Sigmoid colon (tissue), 7 donors: ENCODE results near the gene KMT2D. TPM values are rescaled to one million over a fixed set of nuclear protein-coding genes. Genes with fewer than 3 reads are reported as not detected.

ENCODE experiments used
- DNase-seq: peaks from one replicate; pipeline ENCODE4 v3.0.0-alpha.2; 2019
- H3K27ac ChIP-seq, 4 donors: fragments of 200-600 bp; sonication (generic); one replicate each; pipeline ENCODE4 v1.5.1; 2016 to 2019; ENCODE audit warnings: mild to moderate bottlenecking in 1 of 4
- H3K27me3 ChIP-seq, 3 donors: fragments of 200-600 bp; sonication (generic); one replicate each; pipeline ENCODE4 v1.5.1; 2019; ENCODE audit warnings: mild to moderate bottlenecking in 1 of 3
- H3K36me3 ChIP-seq, 4 donors: fragments of 200-600 bp; sonication (generic); one replicate each; pipeline ENCODE4 v1.5.1; 2016 to 2019
- H3K4me1 ChIP-seq, 4 donors: fragments of 200-600 bp; sonication (generic); one replicate each; pipeline ENCODE4 v1.5.1; 2017 to 2019
- H3K4me3 ChIP-seq, 4 donors: fragments of 200-600 bp; sonication (generic); one replicate each; pipeline ENCODE4 v1.5.1; 2017 to 2019; ENCODE audit warnings: mild to moderate bottlenecking in 2 of 4, moderate library complexity in 1 of 4
- H3K9me3 ChIP-seq, 4 donors: fragments of 200-600 bp in 3 of 4; sonication (generic) in 3 of 4; one replicate each; pipeline versions ENCODE4 v1.5.1 to v1.6.1; 2013 to 2019
- EP300 ChIP-seq, 4 donors: sonication (generic); formaldehyde crosslinking; IDR thresholded peaks; one replicate each; pipeline ENCODE4 v1.6.1; 2017; ENCODE audit warnings: antibody characterized with exemption in 4 of 4
- POLR2A ChIP-seq, 2 donors: fragments of 450-650 bp; IDR thresholded peaks; one replicate each; pipeline ENCODE4 v1.6.1; 2016; ENCODE audit warnings: antibody characterized with exemption in 2 of 2, mild to moderate bottlenecking in 2 of 2, moderate library complexity in 2 of 2
- POLR2AphosphoS5 ChIP-seq, 4 donors: sonication (generic); formaldehyde crosslinking; IDR thresholded peaks; one replicate each; pipeline ENCODE4 v1.6.1; 2017; ENCODE audit warnings: antibody characterized with exemption in 4 of 4
- WGBS, 2 donors: extraction: QIAGEN DNeasy Blood & Tissue Kit; methylation state at CpG; one replicate each; pipeline ENCODE4 v1.1.7; 2013; 5-methylcytosine and 5-hydroxymethylcytosine counted together
- intact Hi-C: fragments of 100-400 bp; cut with DNase I; formaldehyde crosslinking; loops from one replicate; pipeline ENCODE4 v1.15.1; 2023
- polyA plus RNA-seq, 3 donors: library from polyadenylated mRNA; stranded (reverse); fragments of 200-250 nt; gene quantifications; one replicate each; pipeline ENCODE4 v1.2.3, GENCODE V29; 2013
- total RNA-seq, 4 donors: library from RNA; depleted of rRNA; stranded (reverse); fragments of >200 nt; gene quantifications; one replicate each; pipeline ENCODE4 v1.1.0, GENCODE V29; 2016
- TF ChIP-seq, protein P1 (sequence below), 4 experiments: fragments of 450-650 bp in 3 of 4; fragments of 200-600 bp in 1 of 4; IDR thresholded peaks; one replicate each; pipeline ENCODE4 v1.5.1; 2016 to 2019; ENCODE audit warnings: antibody characterized with exemption in 4 of 4, mild to moderate bottlenecking in 3 of 4, moderate library complexity in 2 of 4
- donor health status: healthy with polysubstance abuse.
- donor health status: Bipolar disorder and iron deficiency.
- donor health status: healthy.

Gene KMT2D
- total and polyA plus RNA-seq, 7 donors = 1.8 to 61.8 (median 23.7) TPM

- intact Hi-C loops = no loop called here
- WGBS, 2 donors = 88 to 92% methylated on average over 8 of the region's 8 CpGs
- DNase-seq = no peak
- H3K27me3 ChIP-seq = no peaks in the 10 kb centered on the region
- peaks cover 34 to 91% (median 52%) of the 10 kb centered on the region in 4 donors for H3K36me3 ChIP-seq
- TF ChIP-seq POLR2A (IDR thresholded peaks at IDR 0.05) (no peak), POLR2AphosphoS5 (IDR thresholded peaks at IDR 0.05) (no peak), EP300 (IDR thresholded peaks at IDR 0.05) (no peak)
- TF ChIP-seq, protein P1, sequence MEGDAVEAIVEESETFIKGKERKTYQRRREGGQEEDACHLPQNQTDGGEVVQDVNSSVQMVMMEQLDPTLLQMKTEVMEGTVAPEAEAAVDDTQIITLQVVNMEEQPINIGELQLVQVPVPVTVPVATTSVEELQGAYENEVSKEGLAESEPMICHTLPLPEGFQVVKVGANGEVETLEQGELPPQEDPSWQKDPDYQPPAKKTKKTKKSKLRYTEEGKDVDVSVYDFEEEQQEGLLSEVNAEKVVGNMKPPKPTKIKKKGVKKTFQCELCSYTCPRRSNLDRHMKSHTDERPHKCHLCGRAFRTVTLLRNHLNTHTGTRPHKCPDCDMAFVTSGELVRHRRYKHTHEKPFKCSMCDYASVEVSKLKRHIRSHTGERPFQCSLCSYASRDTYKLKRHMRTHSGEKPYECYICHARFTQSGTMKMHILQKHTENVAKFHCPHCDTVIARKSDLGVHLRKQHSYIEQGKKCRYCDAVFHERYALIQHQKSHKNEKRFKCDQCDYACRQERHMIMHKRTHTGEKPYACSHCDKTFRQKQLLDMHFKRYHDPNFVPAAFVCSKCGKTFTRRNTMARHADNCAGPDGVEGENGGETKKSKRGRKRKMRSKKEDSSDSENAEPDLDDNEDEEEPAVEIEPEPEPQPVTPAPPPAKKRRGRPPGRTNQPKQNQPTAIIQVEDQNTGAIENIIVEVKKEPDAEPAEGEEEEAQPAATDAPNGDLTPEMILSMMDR (IDR thresholded peaks at IDR 0.05) = no peak
- H3K4me1 ChIP-seq = peaks cover 0 to 14% (median 0%) of the 10 kb centered on the region in 4 donors
- H3K4me3 ChIP-seq = no peak overlapping the region
- no peaks in the 10 kb centered on the region for H3K9me3 ChIP-seq
- no peak overlapping the region for H3K27ac ChIP-seq
Observed at GRCh38 chr12:49031573-49032161, 28.9 kb downstream of the KMT2D start.

GRCh38 chr12:49030714-49031572 is 29.7 kb downstream of the KMT2D start:
- no peak for DNase-seq
- no peak overlapping the region for H3K27ac ChIP-seq
- intact Hi-C loops = no loop called here
- TF ChIP-seq, protein P1 (IDR thresholded peaks at IDR 0.05) = no peak
- no peak for TF ChIP-seq POLR2A (IDR thresholded peaks at IDR 0.05)
- no peak for TF ChIP-seq POLR2AphosphoS5 (IDR thresholded peaks at IDR 0.05)
- no peak for TF ChIP-seq EP300 (IDR thresholded peaks at IDR 0.05)
- H3K36me3 ChIP-seq = peaks cover 39 to 94% (median 58%) of the 10 kb centered on the region in 4 donors
- H3K9me3 ChIP-seq = no peaks in the 10 kb centered on the region
- no peak overlapping the region for H3K4me3 ChIP-seq
- H3K27me3 ChIP-seq = no peaks in the 10 kb centered on the region
- peaks cover 0 to 14% (median 0%) of the 10 kb centered on the region in 4 donors for H3K4me1 ChIP-seq
- 96% methylated on average over 19 of the region's 19 CpGs for WGBS, 2 donors

DNA sequence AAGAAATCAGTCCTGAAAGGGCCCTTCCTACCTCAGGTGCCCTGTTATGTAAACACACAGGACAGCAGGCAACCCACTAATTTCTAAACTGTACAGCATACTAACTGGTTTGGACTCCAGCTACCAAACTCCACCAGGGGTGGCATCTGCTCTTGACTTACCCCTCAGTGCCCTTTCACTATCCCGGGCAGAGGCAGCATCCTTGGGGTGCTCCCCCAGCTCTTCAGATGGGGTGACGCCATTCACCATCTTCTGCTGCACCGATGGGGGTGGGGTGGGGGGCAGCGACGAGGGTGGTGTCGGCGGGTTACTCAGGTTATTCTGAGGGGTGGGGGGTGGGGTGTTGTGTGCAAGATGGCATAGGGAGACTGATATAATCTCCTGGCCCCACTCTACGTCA is 30.5 kb downstream of the KMT2D start:
- TF ChIP-seq, protein P1 (IDR thresholded peaks at IDR 0.05) = no peak
- TF ChIP-seq POLR2AphosphoS5 (IDR thresholded peaks at IDR 0.05) (no peak), EP300 (IDR thresholded peaks at IDR 0.05) (no peak), POLR2A (IDR thresholded peaks at IDR 0.05) (no peak)
- Histone ChIP-seq H3K27me3 (no peaks in the 10 kb centered on the region), H3K9me3 (no peaks in the 10 kb centered on the region), H3K4me3 (no peak overlapping the region), H3K27ac (no peak overlapping the region), H3K36me3 (peaks cover 45 to 94% (median 62%) of the 10 kb centered on the region in 4 donors), H3K4me1 (peaks cover 0 to 14% (median 0%) of the 10 kb centered on the region in 4 donors)
- intact Hi-C loops = no loop called here
- DNase-seq = no peak
- WGBS, 2 donors = 93 to 94% methylated on average over 8 of the region's 8 CpGs

DNA sequence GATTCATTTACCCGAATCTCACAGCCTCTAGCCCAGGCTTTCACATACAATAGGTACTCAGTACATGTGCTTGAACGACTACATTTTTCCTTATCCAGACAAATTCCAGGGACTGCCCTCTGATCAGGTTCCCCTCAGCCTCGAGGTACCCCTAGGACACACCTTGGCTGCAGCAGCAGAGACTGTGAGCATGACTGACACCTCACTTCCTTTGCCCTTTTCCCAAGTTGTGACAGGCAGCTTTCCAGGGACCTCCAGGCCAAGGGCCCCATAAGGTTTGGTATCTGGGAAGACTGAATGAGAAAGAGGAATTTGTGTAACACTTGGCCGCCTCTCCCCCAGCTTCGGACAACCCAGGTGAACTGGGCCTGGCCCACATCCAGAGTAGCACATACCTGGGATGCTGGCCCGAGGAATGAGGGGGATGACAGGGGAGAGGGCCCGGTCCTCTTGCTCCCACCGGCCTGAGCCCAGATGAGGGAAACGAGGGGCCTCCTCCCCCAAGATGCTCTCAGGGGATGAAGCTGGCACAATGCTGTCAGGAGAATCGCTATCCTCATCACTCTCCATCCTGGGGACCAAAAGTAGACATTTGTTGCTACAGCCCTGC is 31.8 kb downstream of the KMT2D start:
- WGBS, 2 donors = 90 to 94% methylated on average over 10 of the region's 10 CpGs
- intact Hi-C loops = no loop called here
- TF ChIP-seq EP300 (IDR thresholded peaks at IDR 0.05) (no peak), POLR2AphosphoS5 (IDR thresholded peaks at IDR 0.05) (no peak), POLR2A (IDR thresholded peaks at IDR 0.05) (no peak)
- TF ChIP-seq, protein P1 (IDR thresholded peaks at IDR 0.05) = no peak
- no peaks in the 10 kb centered on the region for H3K9me3 ChIP-seq
- no peak overlapping the region for H3K4me3 ChIP-seq
- H3K27ac ChIP-seq = no peak overlapping the region
- peaks cover 0 to 14% (median 0%) of the 10 kb centered on the region in 4 donors for H3K4me1 ChIP-seq
- H3K27me3 ChIP-seq = no peaks in the 10 kb centered on the region
- DNase-seq = no peak
- H3K36me3 ChIP-seq = peaks cover 47 to 94% (median 66%) of the 10 kb centered on the region in 4 donors
